Mucosa of descending colon (tissue), 3 donors: ENCODE results near the gene CDKN2AIP. TPM values are rescaled to one million over a fixed set of nuclear protein-coding genes. Genes with fewer than 3 reads are reported as not detected.
"Not testable (repeated sequence)": the region's sequence is repeated elsewhere in the genome, so short reads cannot be mapped to it uniquely, and the experiment has no call there.

Source experiments
- ATAC-seq: fragments of 200-7000 bp; cut with Tn5 transposase; one replicate; pipeline ENCODE4 v1.9.1; 2020; ENCODE audit warnings: mild to moderate bottlenecking, moderate library complexity
- DNase-seq, 3 donors: peaks; one replicate each; pipeline ENCODE4 v3.0.0-alpha.2; 2020
- H3K36me3 ChIP-seq: fragments of 200-600 bp; one replicate; pipeline ENCODE4 v1.8.0; 2021; ENCODE audit warnings: low read depth, mild to moderate bottlenecking
- H3K4me1 ChIP-seq: fragments of 200-600 bp; one replicate; pipeline ENCODE4 v1.8.0; 2021; ENCODE audit warnings: low read depth, mild to moderate bottlenecking
- H3K4me3 ChIP-seq: fragments of 200-600 bp; one replicate; pipeline ENCODE4 v1.8.0; 2021; ENCODE audit warnings: mild to moderate bottlenecking
- H3K9me3 ChIP-seq: fragments of 200-600 bp; one replicate; pipeline ENCODE4 v1.8.0; 2021; ENCODE audit warnings: mild to moderate bottlenecking
- intact Hi-C, 2 donors: fragments of 100-400 bp; cut with DNase I in 1 of 2; cut with micrococcal nuclease in 1 of 2; formaldehyde crosslinking; loops; one replicate each; pipeline versions ENCODE4 v1.11.0 to v1.11.1; 2022; cut with DNase I, micrococcal nuclease
- total RNA-seq, 3 donors: library from RNA; stranded (reverse); fragmentation: NEBNext Ultra II Directional in 2 of 3; extraction: Animal tissue kit (Norgen Biotek cat#: 25700) in 2 of 3; gene quantifications; one replicate each; pipeline versions ENCODE4 v1.2.1 to v1.2.4, GENCODE V29; 2021 to 2023
- TF ChIP-seq, protein P1 (sequence below): fragments of 200-600 bp; IDR thresholded peaks from one replicate; pipeline ENCODE4 v1.8.0; 2022; ENCODE audit warnings: antibody characterized with exemption, mild to moderate bottlenecking
- donor health status: DM: no; HTN: no; CAD: no; lungs with moderate emphysema.
- donor health status: DM: no; HTN: no; CAD: no.
- donor health status: DM: no; HTN: yes; CAD: no.

CDKN2AIP gene
- total RNA-seq, 3 donors from 2014 or later, result 16.2 to 20.4 (median 18.9) TPM

DNA sequence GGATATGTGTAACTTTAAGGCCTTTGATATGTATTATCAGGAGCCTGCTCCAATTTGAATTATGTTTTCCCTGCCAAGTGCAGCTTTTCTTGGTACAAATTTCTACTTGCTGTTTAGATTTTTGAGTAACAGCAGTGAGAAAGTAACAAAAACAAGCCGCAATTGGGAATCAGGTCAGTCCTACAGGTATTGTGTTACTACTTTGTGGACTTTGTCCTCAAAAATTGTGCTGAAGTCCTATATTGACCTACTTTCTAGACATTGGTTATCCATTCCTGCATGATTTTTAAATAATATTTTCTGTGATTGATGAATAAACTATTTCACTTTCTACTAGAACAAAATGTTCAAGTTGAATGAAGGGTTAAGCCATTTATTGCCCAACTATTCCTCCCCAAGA lies 5.7 kb downstream of the CDKN2AIP start:
- Histone ChIP-seq H3K36me3 (no peaks in the 10 kb centered on the region), H3K4me3 (no peak overlapping the region), H3K4me1 (peaks cover 20% of the 10 kb centered on the region), H3K9me3 (no peaks in the 10 kb centered on the region)
- no peak for DNase-seq
- no peak for ATAC-seq
- intact Hi-C loops, result no loop called here
- TF ChIP-seq, protein P1, sequence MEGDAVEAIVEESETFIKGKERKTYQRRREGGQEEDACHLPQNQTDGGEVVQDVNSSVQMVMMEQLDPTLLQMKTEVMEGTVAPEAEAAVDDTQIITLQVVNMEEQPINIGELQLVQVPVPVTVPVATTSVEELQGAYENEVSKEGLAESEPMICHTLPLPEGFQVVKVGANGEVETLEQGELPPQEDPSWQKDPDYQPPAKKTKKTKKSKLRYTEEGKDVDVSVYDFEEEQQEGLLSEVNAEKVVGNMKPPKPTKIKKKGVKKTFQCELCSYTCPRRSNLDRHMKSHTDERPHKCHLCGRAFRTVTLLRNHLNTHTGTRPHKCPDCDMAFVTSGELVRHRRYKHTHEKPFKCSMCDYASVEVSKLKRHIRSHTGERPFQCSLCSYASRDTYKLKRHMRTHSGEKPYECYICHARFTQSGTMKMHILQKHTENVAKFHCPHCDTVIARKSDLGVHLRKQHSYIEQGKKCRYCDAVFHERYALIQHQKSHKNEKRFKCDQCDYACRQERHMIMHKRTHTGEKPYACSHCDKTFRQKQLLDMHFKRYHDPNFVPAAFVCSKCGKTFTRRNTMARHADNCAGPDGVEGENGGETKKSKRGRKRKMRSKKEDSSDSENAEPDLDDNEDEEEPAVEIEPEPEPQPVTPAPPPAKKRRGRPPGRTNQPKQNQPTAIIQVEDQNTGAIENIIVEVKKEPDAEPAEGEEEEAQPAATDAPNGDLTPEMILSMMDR, result no peak

DNA sequence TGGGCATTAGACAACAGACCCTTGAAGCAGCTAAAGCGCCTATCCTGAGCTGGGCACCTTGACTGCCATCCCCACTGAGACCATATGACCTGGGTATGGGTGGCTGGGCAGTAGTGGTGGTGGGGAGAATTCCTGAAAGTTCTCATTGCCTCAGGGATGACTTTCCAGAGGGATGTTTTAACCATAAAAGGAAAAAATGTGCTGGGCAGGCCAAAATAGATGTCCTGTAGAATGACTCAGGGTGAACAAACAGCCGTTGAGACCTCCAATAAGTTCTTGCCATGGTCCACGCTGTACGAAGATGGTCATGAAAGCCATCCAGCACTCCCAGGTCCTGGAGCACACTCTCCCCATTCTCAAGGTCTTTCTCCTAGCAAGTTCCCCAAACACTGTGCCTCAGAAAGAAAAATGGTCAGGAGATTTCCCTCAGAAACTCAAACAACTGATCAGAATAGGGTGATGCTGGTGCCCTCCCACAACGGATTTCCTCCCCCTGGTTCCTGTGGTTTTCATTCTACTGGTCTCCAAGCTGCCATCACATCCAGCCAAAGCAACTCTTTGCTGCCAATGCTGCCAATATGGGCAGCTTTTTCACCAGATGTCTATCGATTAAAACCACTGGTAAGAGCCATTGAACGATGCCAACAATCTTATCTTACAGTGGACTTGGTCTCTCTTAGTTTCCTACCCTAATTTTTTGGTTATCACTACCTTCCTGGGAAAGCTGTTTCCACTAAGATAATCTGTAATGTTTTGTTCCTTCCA lies 11.2 kb downstream of the CDKN2AIP start:
- Histone ChIP-seq H3K4me1 (no peaks in the 10 kb centered on the region), H3K36me3 (no peaks in the 10 kb centered on the region), H3K4me3 (no peak overlapping the region), H3K9me3 (no peaks in the 10 kb centered on the region)
- DNase-seq (no peak), ATAC-seq (no peak)
- intact Hi-C loops, result no loop called here
- TF ChIP-seq, protein P1, result no peak

DNA sequence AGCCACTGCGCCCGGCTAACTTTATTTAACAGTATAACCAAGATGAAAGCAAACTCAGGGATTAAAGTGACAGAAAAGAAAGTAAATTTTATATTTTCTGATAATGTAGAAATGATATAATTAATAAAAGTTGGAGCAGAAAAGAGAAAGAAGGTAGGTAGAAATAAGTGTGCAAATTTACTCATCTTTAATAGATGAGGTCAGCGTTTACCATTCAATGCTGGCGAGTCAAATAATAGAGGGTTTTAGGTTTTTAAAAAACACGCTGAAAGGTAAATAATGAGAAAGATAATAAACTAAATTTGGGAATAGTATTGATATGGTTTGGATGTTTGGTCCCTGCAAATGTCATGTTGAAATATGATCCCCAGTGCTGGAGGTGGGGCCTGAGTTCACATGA lies 13.6 kb downstream of the CDKN2AIP start:
- ATAC-seq, result no peak
- no peaks in the 10 kb centered on the region for H3K36me3 ChIP-seq
- TF ChIP-seq, protein P1, result no peak
- no peak for DNase-seq
- intact Hi-C loops, result no loop called here
- no peaks in the 10 kb centered on the region for H3K9me3 ChIP-seq
- H3K4me3 ChIP-seq, result no peak overlapping the region
- no peaks in the 10 kb centered on the region for H3K4me1 ChIP-seq

DNA sequence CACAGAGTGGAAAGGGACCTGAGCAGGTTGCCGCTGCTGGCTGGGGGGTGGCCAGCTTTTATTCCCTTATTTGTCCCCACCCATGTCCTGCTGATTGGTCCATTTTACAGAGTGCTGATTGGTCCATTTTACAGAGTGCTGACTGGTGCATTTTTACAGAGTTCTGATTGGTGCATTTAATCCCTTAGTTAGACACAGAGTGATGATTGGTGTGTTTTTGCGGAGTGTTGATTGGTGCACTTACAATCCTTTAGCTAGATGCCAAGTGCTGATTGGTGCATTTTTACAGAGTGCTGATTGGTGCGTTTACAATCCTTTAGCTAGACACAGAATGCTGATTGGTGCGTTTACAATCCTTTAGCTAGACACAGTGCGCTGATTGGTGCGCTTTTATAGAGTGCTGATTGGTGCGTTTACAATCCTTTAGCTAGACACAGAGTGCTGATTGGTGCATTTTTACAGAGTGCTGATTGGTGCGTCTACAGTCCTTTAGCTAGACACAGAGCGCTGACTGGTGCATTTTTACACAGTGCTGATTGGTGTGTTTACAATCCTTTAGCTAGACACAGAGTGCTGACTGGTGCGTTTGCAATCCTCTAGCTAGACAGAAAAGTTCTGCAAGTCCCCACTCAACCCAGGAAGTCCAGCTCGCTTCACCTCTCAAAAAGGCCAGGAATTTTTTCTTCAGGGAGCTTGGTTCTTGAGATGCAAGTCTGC lies 19.6 kb downstream of the CDKN2AIP start:
- H3K36me3 ChIP-seq, DNase-seq, ATAC-seq, H3K9me3 ChIP-seq, intact Hi-C loops, H3K4me1 ChIP-seq, H3K4me3 ChIP-seq: not testable (repeated sequence)

DNA sequence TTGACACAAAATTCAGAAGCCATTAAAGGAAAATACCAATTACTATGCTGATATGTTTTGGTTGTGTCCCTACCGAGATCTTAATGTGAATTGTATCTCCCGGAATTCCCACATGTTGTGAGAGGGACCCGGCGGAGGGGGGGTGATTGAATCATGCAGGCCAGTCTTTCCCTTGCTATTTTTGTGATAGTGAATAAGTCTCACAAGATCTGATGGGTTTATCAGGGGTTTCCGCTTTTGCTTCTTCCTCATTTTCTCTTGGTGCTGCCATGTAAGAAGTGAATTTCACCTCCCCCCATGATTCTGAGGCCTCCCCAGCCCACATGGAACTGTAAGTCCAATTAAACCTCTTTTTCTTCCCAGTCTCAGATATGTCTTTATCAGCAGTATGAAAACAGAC lies 21.4 kb downstream of the CDKN2AIP start:
- ATAC-seq, DNase-seq, H3K4me3 ChIP-seq, H3K4me1 ChIP-seq, H3K36me3 ChIP-seq, H3K9me3 ChIP-seq, intact Hi-C loops: not testable (repeated sequence)

DNA sequence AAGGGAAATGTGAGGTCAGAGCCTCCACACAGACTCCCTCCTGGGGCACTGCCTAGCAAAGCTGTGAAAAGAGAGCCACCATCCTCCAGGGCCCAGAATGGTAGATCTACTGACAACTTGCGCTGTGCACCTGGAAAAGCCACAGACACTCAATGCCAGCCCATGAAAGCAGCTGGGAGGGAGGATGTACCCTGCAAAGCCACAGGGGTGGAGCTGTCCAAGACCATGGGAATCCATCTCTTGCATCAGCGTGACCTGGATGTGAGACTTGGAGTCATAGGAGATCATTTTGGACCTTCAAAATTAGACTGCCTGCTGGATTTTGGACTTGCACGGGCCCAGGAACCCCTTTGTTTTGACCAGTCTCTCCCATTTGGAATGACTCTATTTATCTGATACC lies 22.8 kb downstream of the CDKN2AIP start:
- no peak for DNase-seq
- intact Hi-C loops, result no loop called here
- Histone ChIP-seq H3K4me3 (no peak overlapping the region), H3K36me3 (no peaks in the 10 kb centered on the region), H3K9me3 (no peaks in the 10 kb centered on the region), H3K4me1 (no peaks in the 10 kb centered on the region)
- TF ChIP-seq, protein P1, result no peak
- ATAC-seq, result no peak
